Measurements from ENCODE around the gene P2RY2. TPM values are rescaled to one million over a fixed set of nuclear protein-coding genes. Genes with fewer than 3 reads are reported as not detected.

The P2RY2 gene
- total and polyA plus RNA-seq, 2 of the 8 experiments (the other 6 are each of a cell fraction or from before 2014, with no cell fraction given) = 1.0 to 1.5 TPM

GRCh38 chr11:73217810-73218105 is 323 bp upstream of the P2RY2 start:
- CTCF ChIA-PET (ENCODE audit: partially characterized antibody) = interaction anchor here (0.6 to 2.3 kb wide), 15 partner anchors 9 to 84 kb away, joined by 3 to 19 read pairs (median 4); no protein-coding TSS in a partner anchor
- FAIRE-seq = no peak
- 0% methylated on average over 7 of the region's 14 CpGs; no CpG with 5 or more reads in 1 of the 2 experiments for WGBS, 2 experiments (ENCODE audit: extremely low coverage in 1 of 2, insufficient coverage in 1 of 2, insufficient read length in 1 of 2, insufficient replicate concordance in 2 of 2, low coverage in 1 of 2, low lambda C conversion rate in 2 of 2, missing lambda C conversion rate in 1 of 2)

More at GRCh38 chr11:73217810-73218105, 323 bp upstream of the P2RY2 start:
- Histone ChIP-seq H3K27me3 (replicated peaks in 1 of 4; ENCODE audit: control insufficient read depth in 3 of 4, extremely low read depth in 1 of 4, insufficient read depth in 3 of 4, low read length in 3 of 4) (peaks cover 2 to 35% (median 31%) of the 10 kb centered on the region in 4 experiments), H2BK5ac (ENCODE audit: low read depth, low read length) (no peak overlapping the region), H3K23me2 (ENCODE audit: low read depth, low read length) (peaks cover 12% of the 10 kb centered on the region; the same call in 1 of the 2 replicates), H4K20me1 (replicated peaks in 1 of 2; ENCODE audit: control insufficient read depth in 1 of 2, insufficient read depth in 2 of 2, low read length in 2 of 2) (no peaks in the 10 kb centered on the region), H4K91ac (replicated peaks; ENCODE audit: insufficient read length, low read length) (no peak overlapping the region), H2BK12ac (ENCODE audit: low read depth, low read length) (no peak overlapping the region), H3K18ac (ENCODE audit: extremely low read depth, low read length) (no peak overlapping the region; the same call in 1 of the 2 replicates), H3K79me1 (ENCODE audit: low read depth, low read length) (no peaks in the 10 kb centered on the region), H2BK15ac (ENCODE audit: low read length) (no peak overlapping the region; the same call in 1 of the 2 replicates), H2AK5ac (ENCODE audit: low read depth, low read length) (no peak overlapping the region), H3K23ac (ENCODE audit: insufficient read length) (no peak overlapping the region), H3K9me3 (ENCODE audit: insufficient read depth in 2 of 2, low read depth in 1 of 2, low read length in 1 of 2) (no peaks in the 10 kb centered on the region), H3K56ac (replicated peaks; ENCODE audit: insufficient read length, low read depth, low read length) (no peak overlapping the region), H3K4me1 (replicated peaks in 1 of 4; ENCODE audit: control insufficient read depth in 3 of 4, insufficient read depth in 4 of 4, low read length in 3 of 4) (peaks cover 0 to 5% (median 2%) of the 10 kb centered on the region in 4 experiments; a peak in 5 of 7 replicates), H3K14ac (ENCODE audit: insufficient read length) (no peak overlapping the region), H2BK20ac (ENCODE audit: low read length) (no peak overlapping the region), H2AFZ (ENCODE audit: low read length) (0 out of 2 replicates have a peak overlapping the region, but pooled peaks have one; percentile 29), H3K27ac (ENCODE audit: low read depth, low read length) (no peak overlapping the region), H3K4ac (replicated peaks; ENCODE audit: insufficient read length, low read depth, low read length) (no peak overlapping the region), H3K79me2 (ENCODE audit: control insufficient read depth in 1 of 2, insufficient read depth in 2 of 2, low read length in 2 of 2) (no peaks in the 10 kb centered on the region), H3K9ac (replicated peaks in 1 of 4; ENCODE audit: extremely low read depth in 1 of 4, low read depth in 3 of 4, low read length in 3 of 4) (no peak overlapping the region), H3K36me3 (ENCODE audit: control insufficient read depth in 2 of 4, insufficient read depth in 4 of 4, low read length in 3 of 4) (no peaks in the 10 kb centered on the region), H3K4me2 (ENCODE audit: insufficient read depth in 1 of 2, low read depth in 2 of 2, low read length in 2 of 2) (peak overlapping the region; percentile 70 to 99), H3K4me3 (ENCODE audit: extremely low read depth in 1 of 4, insufficient read depth in 2 of 4, low read depth in 3 of 4, low read length in 4 of 4) (peak overlapping the region; percentile 58 to 69 (median 64)), H4K8ac (ENCODE audit: extremely low read depth, insufficient read depth, low read length) (no peak overlapping the region; the same call in 1 of the 2 replicates), H2BK120ac (replicated peaks; ENCODE audit: low read depth, low read length) (no peak overlapping the region), H4K5ac (ENCODE audit: insufficient read length, low read depth, low read length) (no peak overlapping the region)
- DNase-seq (ENCODE audit: low read depth in 1 of 2, low spot score in 2 of 2) = no peak
- TF ChIP-seq ATF2 (IDR thresholded peaks at IDR 0.05; ENCODE audit: low read length) (no peak), ASH2L (IDR thresholded peaks at IDR 0.05; ENCODE audit: low read length) (no peak), POLR2A (IDR thresholded peaks at IDR 0.05; ENCODE audit: control extremely low read depth in 1 of 2, low read depth in 2 of 2, low read length in 2 of 2) (no peak)
- POLR2A ChIA-PET (ENCODE audit: partially characterized antibody) = no interaction called here
